Left ventricle myocardium superior (tissue), 1 donor: ENCODE measurements around the gene CARD9. TPM values are rescaled to one million over a fixed set of nuclear protein-coding genes. Genes with fewer than 3 reads are reported as not detected.
"Not testable (repeated sequence)": the region's sequence is repeated elsewhere in the genome, so short reads cannot be mapped to it uniquely, and the experiment has no call there.

Experiments used
- ATAC-seq: fragments of 200-7000 bp; cut with Tn5 transposase; one replicate; pipeline ENCODE4 v1.9.1; 2020; ENCODE audit warnings: mild to moderate bottlenecking, moderate library complexity
- DNase-seq: peaks from one replicate; pipeline ENCODE4 v3.0.0-alpha.2; 2020
- intact Hi-C: fragments of 100-400 bp; cut with micrococcal nuclease; formaldehyde crosslinking; loops from one replicate; pipeline ENCODE4 v1.11.0; 2022
- total RNA-seq: library from RNA; stranded (reverse); fragmentation: NEBNext Ultra II Directional; extraction: Animal tissue kit (Norgen Biotek cat#: 25700); gene quantifications from one replicate; pipeline ENCODE4 v1.2.1, GENCODE V29; 2021
- donor health status: DM: no; HTN: yes; CAD: no; lungs with severe emphysema.

CARD9 gene
- total RNA-seq, 1 donor from 2014 or later, result 0.79 TPM

- ATAC-seq, intact Hi-C loops, DNase-seq: not testable (repeated sequence)
Observed at GRCh38 chr9:136319955-136320354, 53.5 kb downstream of the CARD9 start.

GRCh38 chr9:136319244-136319643 lies 54.2 kb downstream of the CARD9 start:
- intact Hi-C loops, ATAC-seq: not testable (repeated sequence)
- peak; percentile 3 for DNase-seq

- no peak for ATAC-seq
- intact Hi-C loops, result no loop called here
- DNase-seq, result peak; percentile 26
Observed at GRCh38 chr9:136318776-136319241, 54.7 kb downstream of the CARD9 start.

- intact Hi-C loops, result no loop called here
Observed at GRCh38 chr9:136318111-136318775, 55.2 kb downstream of the CARD9 start.

GRCh38 chr9:136317695-136318094 lies 55.8 kb downstream of the CARD9 start:
- DNase-seq, result peak; percentile 16
- no peak for ATAC-seq
- intact Hi-C loops, result no loop called here

More at GRCh38 chr9:136318111-136318775, 55.2 kb downstream of the CARD9 start:
- DNase-seq, result peak; percentile 17
- ATAC-seq, result no peak

GRCh38 chr9:136316896-136317676 lies 56.4 kb downstream of the CARD9 start:
- DNase-seq (peak; percentile 20), ATAC-seq (no peak)
- intact Hi-C loops, result no loop called here

GRCh38 chr9:136316271-136316751 lies 57.2 kb downstream of the CARD9 start:
- ATAC-seq (no peak), DNase-seq (peak; percentile 20)
- intact Hi-C loops, result no loop called here

GRCh38 chr9:136314944-136315343 lies 58.5 kb downstream of the CARD9 start:
- ATAC-seq (no peak), DNase-seq (peak; percentile 21)
- intact Hi-C loops, result no loop called here

- DNase-seq (no peak), ATAC-seq (no peak)
- intact Hi-C loops, result no loop called here
Observed at GRCh38 chr9:136314056-136314416, 59.4 kb downstream of the CARD9 start.

Other genes with a start within 250 kb of the CARD9 start
- not detected for gene LHX3, start 168.5 kb downstream of the CARD9 start, total RNA-seq
- gene QSOX2, start 127.9 kb downstream of the CARD9 start, total RNA-seq, result 8.7 TPM
- not detected for gene CCDC187, start 69.6 kb downstream of the CARD9 start, total RNA-seq
- gene GPSM1, start 46.1 kb downstream of the CARD9 start, total RNA-seq, result 61.7 TPM
- gene DNLZ, start 9.9 kb downstream of the CARD9 start, total RNA-seq, result 40.2 TPM
- 4.4 TPM for gene SNAPC4, start 26.5 kb upstream of the CARD9 start, total RNA-seq
- gene ENTR1, start 36.9 kb upstream of the CARD9 start, total RNA-seq, result 23.3 TPM
- 77.8 TPM for gene PMPCA, start 37.0 kb upstream of the CARD9 start, total RNA-seq
- gene INPP5E, start 66.2 kb upstream of the CARD9 start, total RNA-seq, result 12.1 TPM
- 23.2 TPM for gene SEC16A, start 109.4 kb upstream of the CARD9 start, total RNA-seq
- 15.4 TPM for gene NOTCH1, start 172.4 kb upstream of the CARD9 start, total RNA-seq